ENCODE results near the gene SMIM28.
A peak's percentile ranks its signal among the peaks of the same experiment; 100 is the strongest.

The SMIM28 gene

GRCh38 chr6:138393871-138394783, 16.4 kb downstream of the SMIM28 start:
- Histone ChIP-seq H3K36me3 (ENCODE audit: control insufficient read depth, insufficient read depth, low read length) (no peaks in the 10 kb centered on the region), H3K4me1 (ENCODE audit: control insufficient read depth, insufficient read depth, low read length) (no peaks in the 10 kb centered on the region), H3K27ac (ENCODE audit: low read depth, low read length) (no peak overlapping the region), H3K9me3 (ENCODE audit: control insufficient read depth, insufficient read depth, low read depth, low read length) (no peaks in the 10 kb centered on the region), H3K9ac (ENCODE audit: low read length) (no peak overlapping the region), H3K4me3 (ENCODE audit: low read depth, low read length) (no peak overlapping the region), H3K27me3 (ENCODE audit: control insufficient read depth, insufficient read depth, low read length) (no peaks in the 10 kb centered on the region)

- Histone ChIP-seq H3K9ac (ENCODE audit: low read length) (no peak overlapping the region), H3K27ac (ENCODE audit: low read depth, low read length) (no peak overlapping the region), H3K27me3 (ENCODE audit: control insufficient read depth, insufficient read depth, low read length) (no peaks in the 10 kb centered on the region)
Observed at GRCh38 chr6:138396709-138397108, 19.0 kb downstream of the SMIM28 start.

GRCh38 chr6:138397128-138398122, 19.7 kb downstream of the SMIM28 start:
- Histone ChIP-seq H3K4me1 (ENCODE audit: control insufficient read depth, insufficient read depth, low read length) (peaks cover 2% of the 10 kb centered on the region; the same call in 1 of the 2 replicates), H3K4me3 (ENCODE audit: low read depth, low read length) (no peak overlapping the region), H3K27ac (ENCODE audit: low read depth, low read length) (no peak overlapping the region), H3K27me3 (ENCODE audit: control insufficient read depth, insufficient read depth, low read length) (no peaks in the 10 kb centered on the region), H3K9me3 (ENCODE audit: control insufficient read depth, insufficient read depth, low read depth, low read length) (no peaks in the 10 kb centered on the region), H3K36me3 (ENCODE audit: control insufficient read depth, insufficient read depth, low read length) (no peaks in the 10 kb centered on the region), H3K9ac (ENCODE audit: low read length) (no peak overlapping the region)

More at GRCh38 chr6:138396709-138397108, 19.0 kb downstream of the SMIM28 start:
- no peaks in the 10 kb centered on the region for H3K36me3 ChIP-seq (ENCODE audit: control insufficient read depth, insufficient read depth, low read length)
- no peak overlapping the region for H3K4me3 ChIP-seq (ENCODE audit: low read depth, low read length)
- H3K4me1 ChIP-seq (ENCODE audit: control insufficient read depth, insufficient read depth, low read length) = no peaks in the 10 kb centered on the region
- no peaks in the 10 kb centered on the region for H3K9me3 ChIP-seq (ENCODE audit: control insufficient read depth, insufficient read depth, low read depth, low read length)

GRCh38 chr6:138400326-138400725, 22.6 kb downstream of the SMIM28 start:
- no peaks in the 10 kb centered on the region for H3K27me3 ChIP-seq (ENCODE audit: control insufficient read depth, insufficient read depth, low read length)
- H3K36me3 ChIP-seq (ENCODE audit: control insufficient read depth, insufficient read depth, low read length) = no peaks in the 10 kb centered on the region
- peaks cover 11% of the 10 kb centered on the region for H3K4me1 ChIP-seq (ENCODE audit: control insufficient read depth, insufficient read depth, low read length)
- H3K4me3 ChIP-seq (ENCODE audit: low read depth, low read length) = no peak overlapping the region
- no peak overlapping the region for H3K27ac ChIP-seq (ENCODE audit: low read depth, low read length)
- no peaks in the 10 kb centered on the region for H3K9me3 ChIP-seq (ENCODE audit: control insufficient read depth, insufficient read depth, low read depth, low read length)
- no peak overlapping the region for H3K9ac ChIP-seq (ENCODE audit: low read length)

- no peak overlapping the region for H3K9ac ChIP-seq (ENCODE audit: low read length)
- H3K27me3 ChIP-seq (ENCODE audit: control insufficient read depth, insufficient read depth, low read length) = no peaks in the 10 kb centered on the region
- H3K9me3 ChIP-seq (ENCODE audit: control insufficient read depth, insufficient read depth, low read depth, low read length) = no peaks in the 10 kb centered on the region
- peaks cover 16% of the 10 kb centered on the region for H3K36me3 ChIP-seq (ENCODE audit: control insufficient read depth, insufficient read depth, low read length)
- H3K4me3 ChIP-seq (ENCODE audit: low read depth, low read length) = no peak overlapping the region
- no peak overlapping the region for H3K27ac ChIP-seq (ENCODE audit: low read depth, low read length)
- H3K4me1 ChIP-seq (ENCODE audit: control insufficient read depth, insufficient read depth, low read length) = peaks cover 13% of the 10 kb centered on the region
Observed at GRCh38 chr6:138401960-138402837, 24.5 kb downstream of the SMIM28 start.

GRCh38 chr6:138402838-138403187, 25.1 kb downstream of the SMIM28 start:
- H3K27me3 ChIP-seq (ENCODE audit: control insufficient read depth, insufficient read depth, low read length) = no peaks in the 10 kb centered on the region
- no peak overlapping the region for H3K9ac ChIP-seq (ENCODE audit: low read length)

GRCh38 chr6:138403324-138403800, 25.7 kb downstream of the SMIM28 start:
- peak overlapping the region; percentile 91 for H3K9ac ChIP-seq (ENCODE audit: low read length)
- no peaks in the 10 kb centered on the region for H3K9me3 ChIP-seq (ENCODE audit: control insufficient read depth, insufficient read depth, low read depth, low read length)
- peak overlapping the region; percentile 82 for H3K27ac ChIP-seq (ENCODE audit: low read depth, low read length)
- H3K4me3 ChIP-seq (ENCODE audit: low read depth, low read length) = peak overlapping the region; percentile 89
- no peaks in the 10 kb centered on the region for H3K27me3 ChIP-seq (ENCODE audit: control insufficient read depth, insufficient read depth, low read length)
- H3K4me1 ChIP-seq (ENCODE audit: control insufficient read depth, insufficient read depth, low read length) = peaks cover 13% of the 10 kb centered on the region
- H3K36me3 ChIP-seq (ENCODE audit: control insufficient read depth, insufficient read depth, low read length) = peaks cover 28% of the 10 kb centered on the region

More at GRCh38 chr6:138402838-138403187, 25.1 kb downstream of the SMIM28 start:
- Histone ChIP-seq H3K27ac (ENCODE audit: low read depth, low read length) (no peak overlapping the region), H3K4me3 (ENCODE audit: low read depth, low read length) (peak overlapping the region; percentile 89; the same call in 1 of the 2 replicates), H3K9me3 (ENCODE audit: control insufficient read depth, insufficient read depth, low read depth, low read length) (no peaks in the 10 kb centered on the region), H3K36me3 (ENCODE audit: control insufficient read depth, insufficient read depth, low read length) (peaks cover 22% of the 10 kb centered on the region), H3K4me1 (ENCODE audit: control insufficient read depth, insufficient read depth, low read length) (peaks cover 13% of the 10 kb centered on the region)

GRCh38 chr6:138403801-138404665, 26.3 kb downstream of the SMIM28 start, which contains the start of gene HEBP2:
TSS of gene HEBP2 (plus strand) at chr6:138404223. CDS start at chr6:138404496, 273 bp downstream.
- Histone ChIP-seq H3K4me1 (ENCODE audit: control insufficient read depth, insufficient read depth, low read length) (peaks cover 13% of the 10 kb centered on the region), H3K4me3 (ENCODE audit: low read depth, low read length) (peak within 1 kb of the TSS; percentile 89), H3K9me3 (ENCODE audit: control insufficient read depth, insufficient read depth, low read depth, low read length) (no peaks in the 10 kb centered on the region), H3K27ac (ENCODE audit: low read depth, low read length) (peak within 1 kb of the TSS; percentile 82), H3K36me3 (ENCODE audit: control insufficient read depth, insufficient read depth, low read length) (peaks cover 35% of the 10 kb centered on the region), H3K27me3 (ENCODE audit: control insufficient read depth, insufficient read depth, low read length) (no peaks in the 10 kb centered on the region), H3K9ac (ENCODE audit: low read length) (peak within 1 kb of the TSS; percentile 91)

GRCh38 chr6:138404666-138405337, 27.1 kb downstream of the SMIM28 start:
- Histone ChIP-seq H3K9me3 (ENCODE audit: control insufficient read depth, insufficient read depth, low read depth, low read length) (no peaks in the 10 kb centered on the region), H3K9ac (ENCODE audit: low read length) (peak overlapping the region; percentile 86), H3K27me3 (ENCODE audit: control insufficient read depth, insufficient read depth, low read length) (no peaks in the 10 kb centered on the region), H3K36me3 (ENCODE audit: control insufficient read depth, insufficient read depth, low read length) (peaks cover 42% of the 10 kb centered on the region), H3K4me3 (ENCODE audit: low read depth, low read length) (peak overlapping the region; percentile 89), H3K27ac (ENCODE audit: low read depth, low read length) (peak overlapping the region; percentile 52; the same call in 1 of the 2 replicates), H3K4me1 (ENCODE audit: control insufficient read depth, insufficient read depth, low read length) (peaks cover 13% of the 10 kb centered on the region)
